ENCODE results near the gene C17orf107.

C17orf107 gene

DNA sequence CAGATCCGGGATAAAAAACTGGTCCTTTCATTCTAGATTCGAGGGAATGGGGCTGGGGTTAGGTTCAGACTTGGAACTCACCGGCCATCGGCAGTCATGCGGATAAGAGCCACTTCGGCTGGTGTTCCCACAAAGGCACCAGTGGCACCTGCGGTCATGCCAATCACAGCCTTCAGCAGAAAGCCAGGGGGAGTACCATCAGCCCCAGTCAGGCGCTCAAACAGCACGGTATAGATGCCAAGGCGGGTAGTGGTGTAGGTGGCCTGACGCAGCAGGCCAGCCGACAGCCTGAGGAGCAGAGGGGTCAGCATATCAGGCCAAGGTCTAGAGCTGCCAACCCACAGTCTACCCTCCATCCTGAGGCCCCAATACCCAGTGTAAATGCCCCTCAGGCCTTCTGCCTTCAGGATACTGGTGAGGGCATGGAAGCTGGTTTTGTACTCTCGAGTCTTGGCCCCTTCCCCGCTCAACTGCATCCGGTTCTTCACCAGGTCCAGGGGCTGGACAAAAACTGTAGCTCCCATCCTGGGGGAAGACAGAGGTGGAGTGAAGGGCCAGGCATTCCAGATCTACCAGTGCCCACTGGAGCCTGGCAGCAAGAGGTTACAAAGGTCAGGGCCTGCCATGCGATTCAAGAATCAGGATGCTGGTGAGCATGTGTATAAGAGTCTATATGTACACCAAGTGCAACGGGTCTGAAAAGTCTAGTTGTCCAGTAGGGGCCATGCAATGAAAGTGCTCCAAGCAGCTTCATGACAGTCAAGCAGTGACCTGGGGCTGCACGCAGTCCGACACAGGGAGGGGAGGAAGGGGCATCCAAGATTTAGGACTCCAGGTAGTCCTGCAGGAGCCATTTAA is 39.6 kb downstream of the C17orf107 start:
- no peak for DNase-seq (ENCODE audit: low read depth in 1 of 2, low spot score in 1 of 2)
- Histone ChIP-seq H3K27ac (replicated peaks) (peak overlapping the region; percentile 86), H3K4me3 (replicated peaks; ENCODE audit: insufficient read depth, low read length) (peak overlapping the region; percentile 55), H3K27me3 (ENCODE audit: insufficient read depth, poor library complexity, severe bottlenecking) (no peaks in the 10 kb centered on the region)
- TF ChIP-seq SPI1 (IDR thresholded peaks at IDR 0.05; ENCODE audit: borderline replicate concordance, low read depth) = no peak
- no peak for TF ChIP-seq POLR2AphosphoS5 (IDR thresholded peaks at IDR 0.05; ENCODE audit: low read depth)
- no peak for TF ChIP-seq GABPA (IDR thresholded peaks at IDR 0.05; ENCODE audit: low read depth)
- TF ChIP-seq, protein P1, sequence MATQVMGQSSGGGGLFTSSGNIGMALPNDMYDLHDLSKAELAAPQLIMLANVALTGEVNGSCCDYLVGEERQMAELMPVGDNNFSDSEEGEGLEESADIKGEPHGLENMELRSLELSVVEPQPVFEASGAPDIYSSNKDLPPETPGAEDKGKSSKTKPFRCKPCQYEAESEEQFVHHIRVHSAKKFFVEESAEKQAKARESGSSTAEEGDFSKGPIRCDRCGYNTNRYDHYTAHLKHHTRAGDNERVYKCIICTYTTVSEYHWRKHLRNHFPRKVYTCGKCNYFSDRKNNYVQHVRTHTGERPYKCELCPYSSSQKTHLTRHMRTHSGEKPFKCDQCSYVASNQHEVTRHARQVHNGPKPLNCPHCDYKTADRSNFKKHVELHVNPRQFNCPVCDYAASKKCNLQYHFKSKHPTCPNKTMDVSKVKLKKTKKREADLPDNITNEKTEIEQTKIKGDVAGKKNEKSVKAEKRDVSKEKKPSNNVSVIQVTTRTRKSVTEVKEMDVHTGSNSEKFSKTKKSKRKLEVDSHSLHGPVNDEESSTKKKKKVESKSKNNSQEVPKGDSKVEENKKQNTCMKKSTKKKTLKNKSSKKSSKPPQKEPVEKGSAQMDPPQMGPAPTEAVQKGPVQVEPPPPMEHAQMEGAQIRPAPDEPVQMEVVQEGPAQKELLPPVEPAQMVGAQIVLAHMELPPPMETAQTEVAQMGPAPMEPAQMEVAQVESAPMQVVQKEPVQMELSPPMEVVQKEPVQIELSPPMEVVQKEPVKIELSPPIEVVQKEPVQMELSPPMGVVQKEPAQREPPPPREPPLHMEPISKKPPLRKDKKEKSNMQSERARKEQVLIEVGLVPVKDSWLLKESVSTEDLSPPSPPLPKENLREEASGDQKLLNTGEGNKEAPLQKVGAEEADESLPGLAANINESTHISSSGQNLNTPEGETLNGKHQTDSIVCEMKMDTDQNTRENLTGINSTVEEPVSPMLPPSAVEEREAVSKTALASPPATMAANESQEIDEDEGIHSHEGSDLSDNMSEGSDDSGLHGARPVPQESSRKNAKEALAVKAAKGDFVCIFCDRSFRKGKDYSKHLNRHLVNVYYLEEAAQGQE (IDR thresholded peaks at IDR 0.05; ENCODE audit: insufficient replicate concordance, low read depth) = no peak
- TF ChIP-seq CTCF (IDR thresholded peaks at IDR 0.05; ENCODE audit: insufficient read depth, low read length) = no peak

DNA sequence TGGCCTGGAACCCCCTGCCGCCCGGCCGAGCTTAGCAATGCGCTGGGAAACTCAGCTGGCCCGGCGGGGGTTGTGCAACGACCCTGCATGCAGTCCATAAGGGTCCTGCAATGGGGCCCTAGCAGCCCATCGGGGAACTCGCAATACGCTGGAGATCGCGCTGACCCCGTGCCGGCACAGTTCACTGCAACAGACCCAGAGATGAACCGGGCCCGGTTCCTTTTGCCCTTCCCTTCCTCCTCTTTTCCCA is 40.1 kb downstream of the C17orf107 start:
- Histone ChIP-seq H3K27me3 (ENCODE audit: insufficient read depth, poor library complexity, severe bottlenecking) (no peaks in the 10 kb centered on the region), H3K4me3 (replicated peaks; ENCODE audit: insufficient read depth, low read length) (peak overlapping the region; percentile 55), H3K27ac (replicated peaks) (peak overlapping the region; percentile 86)
- peak in 1 of 2 experiments; percentile 11 for DNase-seq (ENCODE audit: low read depth in 1 of 2, low spot score in 1 of 2)
- TF ChIP-seq POLR2AphosphoS5 (IDR thresholded peaks at IDR 0.05; ENCODE audit: low read depth) = no peak
- no peak for TF ChIP-seq SPI1 (IDR thresholded peaks at IDR 0.05; ENCODE audit: borderline replicate concordance, low read depth)
- TF ChIP-seq GABPA (IDR thresholded peaks at IDR 0.05; ENCODE audit: low read depth) = no peak
- TF ChIP-seq, protein P1 (IDR thresholded peaks at IDR 0.05; ENCODE audit: insufficient replicate concordance, low read depth) = no peak
- no peak for TF ChIP-seq CTCF (IDR thresholded peaks at IDR 0.05; ENCODE audit: insufficient read depth, low read length)

GRCh38 chr17:4939796-4940554 is 40.6 kb downstream of the C17orf107 start, which contains the start of the genes RNF167 and SLC25A11:
Gene RNF167 (plus strand): TSS chr17:4940268. CDS start chr17:4940910, 642 bp downstream.
Gene SLC25A11 (minus strand): TSS chr17:4940046. CDS start chr17:4939910, 136 bp downstream.
- H3K27ac ChIP-seq (replicated peaks) = peak within 1 kb of the TSS; percentile 95
- H3K4me3 ChIP-seq (replicated peaks; ENCODE audit: insufficient read depth, low read length) = peak within 1 kb of the TSS; percentile 55
- H3K27me3 ChIP-seq (ENCODE audit: insufficient read depth, poor library complexity, severe bottlenecking) = no peaks in the 10 kb centered on the region
- peak; percentile 88 to 95 for DNase-seq (ENCODE audit: low read depth in 1 of 2, low spot score in 1 of 2)
- TF ChIP-seq, protein P1 (IDR thresholded peaks at IDR 0.05; ENCODE audit: insufficient replicate concordance, low read depth) = no peak
- TF ChIP-seq GABPA (IDR thresholded peaks at IDR 0.05; ENCODE audit: low read depth) (no peak), SPI1 (IDR thresholded peaks at IDR 0.05; ENCODE audit: borderline replicate concordance, low read depth) (no peak), CTCF (IDR thresholded peaks at IDR 0.05; ENCODE audit: insufficient read depth, low read length) (no peak), POLR2AphosphoS5 (IDR thresholded peaks at IDR 0.05; ENCODE audit: low read depth) (peak; percentile 39; the same call in 1 of the 2 replicates)

Data from HL-60 (cell line).